Glutamatergic neuron (in vitro differentiated cells): Measurements from ENCODE around the gene EPHB2. TPM values are rescaled to one million over a fixed set of nuclear protein-coding genes. Genes with fewer than 3 reads are reported as not detected.

Experiments
- DNase-seq: peaks from one replicate; pipeline ENCODE4 v3.0.0; 2022
- H3K27ac Mint-ChIP-seq: one replicate; pipeline ENCODE4 v1.8.0; 2020; ENCODE audit warnings: mild to moderate bottlenecking, mixed read lengths, inconsistent platforms; ENCODE audit not compliant: unreplicated experiment
- H3K27me3 Mint-ChIP-seq: one replicate; pipeline ENCODE4 v1.8.0; 2020; ENCODE audit warnings: mild to moderate bottlenecking, moderate library complexity, mixed read lengths, inconsistent platforms; ENCODE audit not compliant: unreplicated experiment
- H3K36me3 Mint-ChIP-seq: one replicate; pipeline ENCODE4 v1.8.0; 2020; ENCODE audit warnings: mild to moderate bottlenecking, mixed read lengths, inconsistent platforms; ENCODE audit not compliant: unreplicated experiment
- H3K4me1 Mint-ChIP-seq: one replicate; pipeline ENCODE4 v1.8.0; 2020; ENCODE audit warnings: mild to moderate bottlenecking, low read depth, mixed read lengths, inconsistent platforms; ENCODE audit not compliant: unreplicated experiment
- H3K4me3 Mint-ChIP-seq: one replicate; pipeline ENCODE4 v1.8.0; 2020; ENCODE audit warnings: mild to moderate bottlenecking, mixed read lengths, inconsistent platforms; ENCODE audit not compliant: unreplicated experiment
- H3K9me3 Mint-ChIP-seq: one replicate; pipeline ENCODE4 v1.8.0; 2020; ENCODE audit warnings: mild to moderate bottlenecking, moderate library complexity, mixed read lengths, inconsistent platforms; ENCODE audit not compliant: unreplicated experiment
- CTCF ChIP-seq: fragments of 200-600 bp; sonication (generic); IDR thresholded peaks from one replicate; pipeline ENCODE4 v1.5.0; 2021; ENCODE audit not compliant: partially characterized antibody, unreplicated experiment
- total RNA-seq: library from RNA; stranded (reverse); fragmentation: NEBNext Ultra II Directional; extraction: Animal tissue kit (Norgen Biotek cat#: 25700); gene quantifications from one replicate; pipeline ENCODE4 v1.2.1, GENCODE V29; 2021; ENCODE audit not compliant: unreplicated experiment

EPHB2 gene
- total RNA-seq, 1 donor from 2014 or later = 93.0 TPM

- no peak for TF ChIP-seq CTCF
- Mint-ChIP-seq H3K36me3 (no peaks in the 10 kb centered on the region), H3K4me1 (peaks cover 35% of the 10 kb centered on the region), H3K4me3 (no peak overlapping the region), H3K9me3 (peaks cover 5% of the 10 kb centered on the region), H3K27me3 (peaks cover 5% of the 10 kb centered on the region), H3K27ac (peak overlapping the region; percentile 45)
- no peak for DNase-seq
Measured at GRCh38 chr1:22914633-22915217, 204.1 kb downstream of the EPHB2 start.

GRCh38 chr1:22915231-22915630 lies 204.6 kb downstream of the EPHB2 start:
- Mint-ChIP-seq H3K36me3 (no peaks in the 10 kb centered on the region), H3K4me1 (peaks cover 35% of the 10 kb centered on the region), H3K27ac (peak overlapping the region; percentile 45), H3K9me3 (peaks cover 5% of the 10 kb centered on the region), H3K4me3 (no peak overlapping the region), H3K27me3 (peaks cover 5% of the 10 kb centered on the region)
- DNase-seq = no peak
- no peak for TF ChIP-seq CTCF

- Mint-ChIP-seq H3K9me3 (peaks cover 5% of the 10 kb centered on the region), H3K27me3 (peaks cover 5% of the 10 kb centered on the region), H3K4me3 (no peak overlapping the region), H3K36me3 (no peaks in the 10 kb centered on the region), H3K27ac (peak overlapping the region; percentile 45), H3K4me1 (peaks cover 35% of the 10 kb centered on the region)
- DNase-seq = no peak
- TF ChIP-seq CTCF = no peak
Measured at GRCh38 chr1:22915816-22916470, 205.3 kb downstream of the EPHB2 start.

- DNase-seq = peak; percentile 32
- TF ChIP-seq CTCF = no peak
- H3K4me1 Mint-ChIP-seq = peaks cover 35% of the 10 kb centered on the region
Measured at GRCh38 chr1:22916471-22916820, 205.8 kb downstream of the EPHB2 start.

GRCh38 chr1:22917989-22918388 lies 207.3 kb downstream of the EPHB2 start:
- no peak for TF ChIP-seq CTCF
- H3K4me3 Mint-ChIP-seq = no peak overlapping the region
- no peak for DNase-seq
- H3K27ac Mint-ChIP-seq = no peak overlapping the region
- H3K36me3 Mint-ChIP-seq = no peaks in the 10 kb centered on the region
- H3K27me3 Mint-ChIP-seq = peaks cover 5% of the 10 kb centered on the region
- peaks cover 5% of the 10 kb centered on the region for H3K9me3 Mint-ChIP-seq
- peaks cover 35% of the 10 kb centered on the region for H3K4me1 Mint-ChIP-seq

More at GRCh38 chr1:22916471-22916820, 205.8 kb downstream of the EPHB2 start:
- H3K4me3 Mint-ChIP-seq = no peak overlapping the region
- H3K27me3 Mint-ChIP-seq = peaks cover 5% of the 10 kb centered on the region
- H3K9me3 Mint-ChIP-seq = peaks cover 5% of the 10 kb centered on the region
- no peaks in the 10 kb centered on the region for H3K36me3 Mint-ChIP-seq
- H3K27ac Mint-ChIP-seq = no peak overlapping the region
